Liver (tissue), 9 donors: ENCODE results near the gene PEAK1. TPM values are rescaled to one million over a fixed set of nuclear protein-coding genes. Genes with fewer than 3 reads are reported as not detected.

Experiments used
- DNase-seq: peaks from one replicate; pipeline ENCODE4 v3.0.0-alpha.2; 2017; ENCODE audit warnings: low spot score
- H3K27ac ChIP-seq, 2 donors: one replicate each; pipeline ENCODE4 v1.7.0; 2013; ENCODE audit warnings: inconsistent platforms in 2 of 2, low read length in 2 of 2, control low read depth in 1 of 2, low read depth in 1 of 2, mild to moderate bottlenecking in 1 of 2
- H3K27me3 ChIP-seq, 4 donors: one replicate each; pipeline versions ENCODE4 v1.6.1 to v1.7.0; 2013; ENCODE audit warnings: low read length in 3 of 4, inconsistent platforms in 1 of 4, mild to moderate bottlenecking in 1 of 4, moderate library complexity in 1 of 4; ENCODE audit not compliant: control insufficient read depth in 4 of 4, insufficient read depth in 4 of 4
- H3K36me3 ChIP-seq, 4 donors: one replicate each; pipeline versions ENCODE4 v1.6.1 to v1.7.0; 2013; ENCODE audit warnings: low read length in 3 of 4, mild to moderate bottlenecking in 3 of 4, low read depth in 1 of 4, moderate library complexity in 1 of 4; ENCODE audit not compliant: control insufficient read depth in 4 of 4, insufficient read depth in 3 of 4
- H3K4me1 ChIP-seq, 4 donors: one replicate each; pipeline versions ENCODE4 v1.6.1 to v1.7.0; 2013; ENCODE audit warnings: low read length in 3 of 4, mild to moderate bottlenecking in 3 of 4, moderate library complexity in 1 of 4; ENCODE audit not compliant: control insufficient read depth in 4 of 4, insufficient read depth in 4 of 4
- H3K4me3 ChIP-seq, 3 donors: one replicate each; pipeline versions ENCODE4 v1.6.1 to v1.7.0; 2013; ENCODE audit warnings: low read length in 3 of 3, control low read depth in 1 of 3, low read depth in 1 of 3, mild to moderate bottlenecking in 1 of 3
- H3K9ac ChIP-seq, 2 donors: one replicate each; pipeline ENCODE4 v1.7.0; 2013; ENCODE audit warnings: low read length in 2 of 2, mild to moderate bottlenecking in 2 of 2, moderate library complexity in 2 of 2, control low read depth in 1 of 2, low read depth in 1 of 2
- H3K9me3 ChIP-seq, 4 donors: one replicate each; pipeline versions ENCODE4 v1.6.1 to v1.7.0; 2013; ENCODE audit warnings: low read length in 3 of 4; ENCODE audit not compliant: control insufficient read depth in 4 of 4
- ATF3 ChIP-seq: IDR thresholded peaks from 2 replicates; pipeline ENCODE4 v1.6.1; 2016; ENCODE audit warnings: antibody characterized with exemption
- CTCF ChIP-seq: fragments of 150-350 bp; IDR thresholded peaks from 2 replicates; pipeline ENCODE4 v1.5.1; 2017; ENCODE audit warnings: improper control_type of control experiment, low read depth, low read length; ENCODE audit not compliant: missing input control
- EGR1 ChIP-seq, 2 donors: IDR thresholded peaks; 2 replicates each; pipeline ENCODE4 v1.6.1; 2016 to 2018; ENCODE audit warnings: antibody characterized with exemption in 2 of 2, low read depth in 2 of 2
- FOXA1 ChIP-seq: IDR thresholded peaks from 2 replicates; pipeline ENCODE4 v1.6.1; 2016; ENCODE audit warnings: antibody characterized with exemption
- FOXA2 ChIP-seq: IDR thresholded peaks from 2 replicates; pipeline ENCODE4 v1.6.1; 2016; ENCODE audit warnings: antibody characterized with exemption
- GABPA ChIP-seq, 2 donors: IDR thresholded peaks in 1 of 2; conservative IDR thresholded peaks in 1 of 2; 2 replicates each; pipeline ENCODE4 v1.6.1; 2016; ENCODE audit warnings: antibody characterized with exemption in 2 of 2, mild to moderate bottlenecking in 1 of 2, moderate library complexity in 1 of 2
- HNF4A ChIP-seq, 2 donors: conservative IDR thresholded peaks; 2 replicates each; pipeline ENCODE4 v1.6.1; 2016; ENCODE audit warnings: antibody characterized with exemption in 2 of 2, mild to moderate bottlenecking in 2 of 2
- HNF4G ChIP-seq: IDR thresholded peaks from 2 replicates; pipeline ENCODE4 v1.6.1; 2016; ENCODE audit warnings: antibody characterized with exemption
- JUND ChIP-seq, 2 donors: IDR thresholded peaks; 2 replicates each; pipeline ENCODE4 v1.6.1; 2016; ENCODE audit warnings: antibody characterized with exemption in 2 of 2
- MAX ChIP-seq: IDR thresholded peaks from 2 replicates; pipeline ENCODE4 v1.6.1; 2016; ENCODE audit warnings: antibody characterized with exemption
- NR2F2 ChIP-seq: IDR thresholded peaks from 2 replicates; pipeline ENCODE4 v1.6.1; 2016; ENCODE audit warnings: antibody characterized with exemption
- RAD21 ChIP-seq, 2 donors: IDR thresholded peaks; 2 replicates each; pipeline ENCODE4 v1.6.1; 2016; ENCODE audit warnings: antibody characterized with exemption in 2 of 2, mild to moderate bottlenecking in 2 of 2
- REST ChIP-seq: IDR thresholded peaks from 2 replicates; pipeline ENCODE4 v1.6.1; 2016; ENCODE audit warnings: antibody characterized with exemption, mild to moderate bottlenecking
- SP1 ChIP-seq: IDR thresholded peaks from 2 replicates; pipeline ENCODE4 v1.6.1; 2018; ENCODE audit warnings: antibody characterized with exemption, mild to moderate bottlenecking
- TAF1 ChIP-seq: conservative IDR thresholded peaks from 2 replicates; pipeline ENCODE4 v1.6.1; 2016; ENCODE audit warnings: antibody characterized with exemption, mild to moderate bottlenecking
- YY1 ChIP-seq: IDR thresholded peaks from 2 replicates; pipeline ENCODE4 v1.6.1; 2016; ENCODE audit warnings: antibody characterized with exemption, mild to moderate bottlenecking
- ZBTB33 ChIP-seq: IDR thresholded peaks from 2 replicates; pipeline ENCODE4 v1.6.1; 2016; ENCODE audit warnings: antibody characterized with exemption
- WGBS: extraction: QIAGEN DNeasy Blood & Tissue Kit; methylation state at CpG from one replicate; pipeline ENCODE4 v1.1.7; 2013; 5-methylcytosine and 5-hydroxymethylcytosine counted together
- polyA plus RNA-seq, 2 donors: library from polyadenylated mRNA; stranded (reverse) in 1 of 2; unstranded in 1 of 2; fragments of 200-250 nt in 1 of 2; fragments of >200 nt in 1 of 2; fragmentation: Nextera tagmentation in 1 of 2; extraction: Ambion mirVana in 1 of 2; gene quantifications; one replicate each; pipeline versions ENCODE4 v1.2.1 to v1.2.3, GENCODE V29; 2013 to 2015
- total RNA-seq, 2 donors: library from RNA; depleted of rRNA; stranded (reverse); fragments of >200 nt; gene quantifications; one replicate each; pipeline ENCODE4 v1.2.3, GENCODE V29; 2014
- donor health status: healthy.
- donor health status: healthy.
- donor health status: healthy.
- donor health status: healthy.
- donor health status: healthy.

Gene PEAK1
- total and polyA plus RNA-seq, 4 donors, result 1.8 to 14.9 (median 5.8) TPM

GRCh38 chr15:77457191-77457904 is 37.4 kb upstream of the PEAK1 start:
- H3K36me3 ChIP-seq, result peaks cover 5 to 12% (median 8%) of the 10 kb centered on the region in 4 donors
- H3K4me1 ChIP-seq, result no peaks in the 10 kb centered on the region
- no peak overlapping the region for H3K9ac ChIP-seq
- no peaks in the 10 kb centered on the region for H3K9me3 ChIP-seq
- no peak for TF ChIP-seq RAD21 (IDR thresholded peaks at IDR 0.05)
- TF ChIP-seq TAF1, result no peak
- TF ChIP-seq JUND (IDR thresholded peaks at IDR 0.05), result no peak
- TF ChIP-seq FOXA2, result no peak
- no peak for TF ChIP-seq FOXA1
- TF ChIP-seq EGR1 (IDR thresholded peaks at IDR 0.05; ENCODE audit: low read depth in 2 of 2), result no peak
- TF ChIP-seq SP1, result no peak
- TF ChIP-seq ATF3, result no peak
- TF ChIP-seq REST, result no peak
- TF ChIP-seq NR2F2, result no peak
- no peak for TF ChIP-seq CTCF
- no peak for TF ChIP-seq ZBTB33
- TF ChIP-seq HNF4G, result no peak
- no peak for TF ChIP-seq HNF4A (conservative IDR thresholded peaks at IDR 0.05)
- H3K27ac ChIP-seq, result no peak overlapping the region
- H3K27me3 ChIP-seq, result no peaks in the 10 kb centered on the region
- H3K4me3 ChIP-seq, result no peak overlapping the region
- no peak for DNase-seq
- WGBS, result 84% methylated on average over 5 of the region's 5 CpGs

- no peaks in the 10 kb centered on the region for H3K9me3 ChIP-seq
- no peak overlapping the region for H3K9ac ChIP-seq
- 95% methylated on average over 1 of the region's 1 CpG for WGBS
- H3K4me1 ChIP-seq, result no peaks in the 10 kb centered on the region
- no peak overlapping the region for H3K4me3 ChIP-seq
- no peaks in the 10 kb centered on the region for H3K27me3 ChIP-seq
- H3K27ac ChIP-seq, result no peak overlapping the region
- DNase-seq, result no peak
- H3K36me3 ChIP-seq, result peaks cover 5 to 12% (median 8%) of the 10 kb centered on the region in 4 donors
- TF ChIP-seq NR2F2, result no peak
- no peak for TF ChIP-seq MAX
- no peak for TF ChIP-seq EGR1 (IDR thresholded peaks at IDR 0.05; ENCODE audit: low read depth in 2 of 2)
- TF ChIP-seq HNF4A (conservative IDR thresholded peaks at IDR 0.05), result no peak
- TF ChIP-seq YY1, result no peak
- TF ChIP-seq JUND (IDR thresholded peaks at IDR 0.05), result no peak
- no peak for TF ChIP-seq ATF3
- no peak for TF ChIP-seq ZBTB33
- no peak for TF ChIP-seq CTCF
- TF ChIP-seq SP1, result no peak
- no peak for TF ChIP-seq GABPA (IDR thresholded peaks at IDR 0.05 in 1 of 2, conservative IDR thresholded peaks at IDR 0.05 in 1 of 2)
- no peak for TF ChIP-seq HNF4G
- no peak for TF ChIP-seq FOXA1
- no peak for TF ChIP-seq RAD21 (IDR thresholded peaks at IDR 0.05)
- no peak for TF ChIP-seq TAF1
Observed at GRCh38 chr15:77456746-77457145, 36.8 kb upstream of the PEAK1 start.
